ENCODE results near the gene ETV1.

DNA sequence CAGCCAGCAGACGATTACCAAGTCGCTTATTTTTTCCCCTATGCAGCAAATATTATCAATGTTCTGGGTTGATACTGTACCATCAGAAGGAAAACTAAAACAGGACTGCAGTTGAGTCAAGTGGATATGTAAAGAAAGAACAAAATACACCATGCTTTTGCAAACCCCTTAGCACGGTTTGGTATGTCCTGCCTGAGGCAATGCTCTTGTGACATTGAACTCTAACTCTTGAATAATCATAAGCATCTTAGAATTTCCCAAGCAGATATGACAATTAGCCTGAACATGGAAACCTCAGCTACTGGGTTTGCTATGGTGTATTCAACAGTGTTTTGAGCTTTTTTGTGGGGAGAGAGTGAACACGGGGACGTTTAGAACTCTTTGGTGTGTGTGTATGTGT lies 107.4 kb downstream of the ETV1 start:
- TF ChIP-seq POLR2A (IDR thresholded peaks at IDR 0.05) (no peak), POLR2AphosphoS5 (IDR thresholded peaks at IDR 0.05) (no peak)
- TF ChIP-seq, protein P1, sequence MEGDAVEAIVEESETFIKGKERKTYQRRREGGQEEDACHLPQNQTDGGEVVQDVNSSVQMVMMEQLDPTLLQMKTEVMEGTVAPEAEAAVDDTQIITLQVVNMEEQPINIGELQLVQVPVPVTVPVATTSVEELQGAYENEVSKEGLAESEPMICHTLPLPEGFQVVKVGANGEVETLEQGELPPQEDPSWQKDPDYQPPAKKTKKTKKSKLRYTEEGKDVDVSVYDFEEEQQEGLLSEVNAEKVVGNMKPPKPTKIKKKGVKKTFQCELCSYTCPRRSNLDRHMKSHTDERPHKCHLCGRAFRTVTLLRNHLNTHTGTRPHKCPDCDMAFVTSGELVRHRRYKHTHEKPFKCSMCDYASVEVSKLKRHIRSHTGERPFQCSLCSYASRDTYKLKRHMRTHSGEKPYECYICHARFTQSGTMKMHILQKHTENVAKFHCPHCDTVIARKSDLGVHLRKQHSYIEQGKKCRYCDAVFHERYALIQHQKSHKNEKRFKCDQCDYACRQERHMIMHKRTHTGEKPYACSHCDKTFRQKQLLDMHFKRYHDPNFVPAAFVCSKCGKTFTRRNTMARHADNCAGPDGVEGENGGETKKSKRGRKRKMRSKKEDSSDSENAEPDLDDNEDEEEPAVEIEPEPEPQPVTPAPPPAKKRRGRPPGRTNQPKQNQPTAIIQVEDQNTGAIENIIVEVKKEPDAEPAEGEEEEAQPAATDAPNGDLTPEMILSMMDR (IDR thresholded peaks at IDR 0.05), result no peak

Data from breast epithelium (tissue), 3 donors.